ENCODE results near the gene ASB18. TPM values are rescaled to one million over a fixed set of nuclear protein-coding genes. Genes with fewer than 3 reads are reported as not detected.

ASB18 gene
- total RNA-seq, 1 experiment from 2014 or later: not detected

GRCh38 chr2:236180831-236181453, 83.3 kb downstream of the ASB18 start:
- TF ChIP-seq E2F5 (CRISPR knock-in tag; IDR thresholded peaks at IDR 0.05): no peak
- peak; percentile 78 for TF ChIP-seq CTCF (IDR thresholded peaks at IDR 0.05)
- ATAC-seq (peak; percentile 11; the same call in 1 of the 2 replicates), DNase-seq (ENCODE audit: low spot score) (peak; percentile 78)
- peaks cover 26% of the 10 kb centered on the region for H3K9me3 Mint-ChIP-seq
- POLR2A ChIA-PET: interaction anchor here (0.6 kb wide), 1 partner anchor 912 kb away, joined by 3 read pairs; no protein-coding TSS in a partner anchor
- H3K27ac Mint-ChIP-seq: no peak overlapping the region
- peaks cover 14% of the 10 kb centered on the region for H3K36me3 Mint-ChIP-seq
- CTCF ChIA-PET: interaction anchor here (0.5 to 3.9 kb wide), 53 partner anchors 10 to 676 kb away, joined by 3 to 37 read pairs (median 5); partner anchors contain the start of gene GBX2
- H3K4me1 Mint-ChIP-seq: peaks cover 23% of the 10 kb centered on the region
- no peak overlapping the region for H3K4me3 Mint-ChIP-seq
- H3K27me3 Mint-ChIP-seq (ENCODE audit: low read depth): peaks cover 40% of the 10 kb centered on the region

GRCh38 chr2:236180076-236180816, 84.0 kb downstream of the ASB18 start:
- ChIA-PET CTCF (interaction anchor here (0.6 to 3.9 kb wide), 55 partner anchors 9 to 677 kb away, joined by 3 to 41 read pairs (median 5); partner anchors contain the start of gene GBX2), POLR2A (no interaction called here)
- Mint-ChIP-seq H3K4me3 (peak overlapping the region; percentile 69), H3K4me1 (peaks cover 30% of the 10 kb centered on the region), H3K36me3 (peaks cover 8% of the 10 kb centered on the region), H3K27me3 (ENCODE audit: low read depth) (peaks cover 47% of the 10 kb centered on the region), H3K27ac (no peak overlapping the region; the same call in 1 of the 2 replicates), H3K9me3 (peaks cover 20% of the 10 kb centered on the region)
- TF ChIP-seq ZNF423 (CRISPR knock-in tag; IDR thresholded peaks at IDR 0.05) (no peak), ZNF232 (CRISPR knock-in tag; IDR thresholded peaks at IDR 0.05) (no peak), NR2C2 (CRISPR knock-in tag; IDR thresholded peaks at IDR 0.05) (no peak), PRRX2 (CRISPR knock-in tag; IDR thresholded peaks at IDR 0.05) (no peak), USF2 (CRISPR knock-in tag; IDR thresholded peaks at IDR 0.05) (no peak), SMAD4 (CRISPR knock-in tag; IDR thresholded peaks at IDR 0.05) (no peak), NR1H2 (CRISPR knock-in tag; IDR thresholded peaks at IDR 0.05) (no peak), GRHL2 (CRISPR knock-in tag; IDR thresholded peaks at IDR 0.05; ENCODE audit: insufficient replicate concordance, severe bottlenecking) (no peak), ZNF281 (CRISPR knock-in tag; IDR thresholded peaks at IDR 0.05) (no peak), ZNF416 (CRISPR knock-in tag; IDR thresholded peaks at IDR 0.05) (no peak), FOXJ3 (CRISPR knock-in tag; IDR thresholded peaks at IDR 0.05; ENCODE audit: borderline replicate concordance) (no peak), HMGA2 (CRISPR knock-in tag; IDR thresholded peaks at IDR 0.05) (no peak), ARID4B (CRISPR knock-in tag; IDR thresholded peaks at IDR 0.05; ENCODE audit: borderline replicate concordance) (no peak), SOX15 (CRISPR knock-in tag; IDR thresholded peaks at IDR 0.05) (no peak), ZSCAN18 (CRISPR knock-in tag; IDR thresholded peaks at IDR 0.05) (no peak), ZNF219 (CRISPR knock-in tag; IDR thresholded peaks at IDR 0.05; ENCODE audit: borderline replicate concordance) (no peak)
- DNase-seq (ENCODE audit: low spot score) (no peak), ATAC-seq (no peak)

All from WTC11 (cell line).